Measurements from ENCODE around the gene B3GALNT1. TPM values are rescaled to one million over a fixed set of nuclear protein-coding genes. Genes with fewer than 3 reads are reported as not detected.
"Not testable (repeated sequence)": the region's sequence is repeated elsewhere in the genome, so short reads cannot be mapped to it uniquely, and the experiment has no call there.

B3GALNT1 gene
- total RNA-seq, 1 donor from 2014 or later: 22.5 TPM

DNA sequence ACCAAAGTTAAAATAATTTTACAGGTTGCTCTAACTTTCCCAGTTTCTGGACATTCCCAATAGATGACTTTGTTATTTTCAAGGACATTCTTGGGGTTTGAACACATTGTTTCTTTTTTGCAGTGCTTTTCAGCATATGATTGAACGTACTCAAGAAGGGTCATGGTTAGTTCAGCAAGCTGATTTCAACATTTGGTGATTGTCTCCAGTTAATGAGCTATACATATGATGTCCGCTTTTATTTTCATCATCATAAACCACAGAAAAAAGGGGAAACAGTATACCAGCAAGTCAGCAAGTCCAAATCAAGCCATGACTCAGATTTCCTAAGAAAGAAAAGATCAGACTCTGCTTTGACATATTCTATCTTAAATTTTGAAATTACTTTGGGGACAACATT lies 69.4 kb downstream of the B3GALNT1 start:
- Mint-ChIP-seq H3K4me1 (no peaks in the 10 kb centered on the region), H3K4me3 (no peak overlapping the region), H3K9me3 (peaks cover 17% of the 10 kb centered on the region), H3K27me3 (ENCODE audit: insufficient read depth, low read depth) (no peaks in the 10 kb centered on the region), H3K36me3 (peaks cover 7% of the 10 kb centered on the region), H3K27ac (no peak overlapping the region)
- no peak for DNase-seq (ENCODE audit: low spot score)
- no peak overlapping the region for H2AFZ ChIP-seq (replicated peaks)
- no peak overlapping the region for H3K4me2 ChIP-seq
- H3F3A ChIP-seq (ENCODE audit: low read depth): no peaks in the 10 kb centered on the region
- no peak overlapping the region for H3K9ac ChIP-seq
- H3K79me2 ChIP-seq (ENCODE audit: low read depth): no peaks in the 10 kb centered on the region
- no peaks in the 10 kb centered on the region for H3K9me3 ChIP-seq (ENCODE audit: low read depth)
- H3K36me3 ChIP-seq: no peaks in the 10 kb centered on the region
- no peaks in the 10 kb centered on the region for H4K20me1 ChIP-seq (ENCODE audit: low read depth)
- TF ChIP-seq EZH2 (IDR thresholded peaks at IDR 0.05) (no peak), CTCF (IDR thresholded peaks at IDR 0.05) (no peak), EZH2phosphoT487 (IDR thresholded peaks at IDR 0.05) (no peak)
- no peak overlapping the region for H3K27ac ChIP-seq
- H3K27me3 ChIP-seq: no peaks in the 10 kb centered on the region
- no peaks in the 10 kb centered on the region for H3K4me1 ChIP-seq
- no peak overlapping the region for H3K4me3 ChIP-seq

DNA sequence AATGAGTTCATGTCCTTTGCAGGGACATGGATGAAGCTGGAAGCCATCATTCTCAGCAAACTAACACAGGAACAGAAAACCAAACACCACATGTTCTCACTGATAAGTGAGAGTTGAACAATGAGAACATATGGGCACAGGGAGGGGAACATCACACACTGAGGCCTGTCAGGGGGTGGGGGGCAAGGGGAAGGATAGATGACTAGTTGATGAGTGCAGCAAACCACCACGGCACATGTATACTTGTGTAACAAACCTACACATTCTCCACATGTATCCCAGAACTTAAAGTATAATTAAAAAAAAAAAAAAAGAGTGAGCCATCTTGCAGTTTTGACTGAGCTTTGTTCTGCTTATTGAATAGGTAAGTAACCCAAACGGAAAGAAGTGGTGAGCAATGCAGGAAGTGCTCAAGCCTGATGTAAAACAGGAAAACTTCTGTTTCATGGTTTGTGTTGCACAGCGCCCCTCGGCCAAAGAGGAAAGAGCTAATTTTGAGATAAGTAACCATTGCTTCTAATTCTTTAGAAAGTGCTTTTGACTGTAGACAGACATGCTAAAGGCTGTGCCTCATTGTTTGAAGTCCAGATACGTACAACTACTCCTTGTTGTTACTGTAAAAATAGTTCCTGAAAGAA lies 70.1 kb downstream of the B3GALNT1 start:
- H3K27ac ChIP-seq; H3K27ac Mint-ChIP-seq; H3K4me2 ChIP-seq; H3K4me1 ChIP-seq; H3K79me2 ChIP-seq (ENCODE audit: low read depth); DNase-seq (ENCODE audit: low spot score); H3K4me3 Mint-ChIP-seq; H3K9me3 ChIP-seq (ENCODE audit: low read depth); H3K9ac ChIP-seq; H3K27me3 ChIP-seq; H3K4me1 Mint-ChIP-seq; H3K36me3 Mint-ChIP-seq; H3K27me3 Mint-ChIP-seq (ENCODE audit: insufficient read depth, low read depth); H3K4me3 ChIP-seq; H2AFZ ChIP-seq (replicated peaks); H3K36me3 ChIP-seq; H3F3A ChIP-seq (ENCODE audit: low read depth); H4K20me1 ChIP-seq (ENCODE audit: low read depth): not testable (repeated sequence)
- H3K9me3 Mint-ChIP-seq: peaks cover 17% of the 10 kb centered on the region

Other genes with a start within 250 kb of the B3GALNT1 start
- 41.4 and 41.9 TPM in 2 replicates for gene NMD3, start 116.0 kb upstream of the B3GALNT1 start, total RNA-seq (ENCODE audit: low replicate concordance)

All from neural progenitor cell (in vitro differentiated cells).